ENCODE results near the gene CSDE1.
A peak's percentile ranks its signal among the peaks of the same experiment; 100 is the strongest.
"Not testable (repeated sequence)": the region's sequence is repeated elsewhere in the genome, so short reads cannot be mapped to it uniquely, and the experiment has no call there.

Gene CSDE1

DNA sequence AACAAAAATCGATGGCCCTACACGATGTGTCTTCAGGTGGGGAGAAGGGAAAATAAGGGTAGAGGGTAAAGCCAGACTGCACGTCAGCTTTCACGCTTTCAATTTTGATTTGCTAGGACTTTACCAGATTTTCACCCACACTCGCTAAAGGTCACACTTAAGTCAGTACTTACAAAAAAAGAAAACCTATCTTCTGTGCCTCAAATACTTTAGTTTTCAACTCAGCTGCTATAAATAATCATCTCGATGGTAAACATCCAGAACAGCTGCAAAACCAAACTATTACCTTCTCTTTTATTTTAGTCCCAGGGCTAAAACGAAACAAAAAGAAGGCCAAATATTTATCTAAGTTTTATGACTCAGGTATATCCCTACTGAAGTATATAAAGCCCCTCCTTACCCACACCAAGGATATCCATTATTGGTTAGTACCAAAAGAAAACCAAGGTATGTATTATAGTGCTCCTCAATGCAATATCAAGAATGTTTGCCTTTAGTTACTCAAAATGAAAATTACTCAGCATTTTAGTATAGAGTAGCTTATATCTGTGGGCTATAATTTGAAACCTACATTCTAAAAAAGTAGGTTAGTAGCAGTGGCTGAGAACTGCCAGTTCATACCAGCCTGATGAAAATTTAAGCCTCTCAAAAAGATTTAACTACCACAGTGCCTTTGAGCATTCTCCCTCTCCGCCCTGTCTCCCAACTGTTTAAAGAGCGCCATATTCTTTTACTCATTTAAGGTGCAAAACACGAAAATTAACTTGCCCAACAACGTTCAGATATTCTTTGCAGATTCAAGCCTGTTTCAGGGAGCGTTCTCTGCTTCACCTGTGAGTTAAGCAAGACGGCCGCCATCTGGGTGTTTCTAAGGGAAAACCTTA, 1.5 kb downstream of the CSDE1 start:
- peak overlapping the region; percentile 100 for H3K4me3 ChIP-seq (ENCODE audit: low read length)
- TF ChIP-seq, protein P1, sequence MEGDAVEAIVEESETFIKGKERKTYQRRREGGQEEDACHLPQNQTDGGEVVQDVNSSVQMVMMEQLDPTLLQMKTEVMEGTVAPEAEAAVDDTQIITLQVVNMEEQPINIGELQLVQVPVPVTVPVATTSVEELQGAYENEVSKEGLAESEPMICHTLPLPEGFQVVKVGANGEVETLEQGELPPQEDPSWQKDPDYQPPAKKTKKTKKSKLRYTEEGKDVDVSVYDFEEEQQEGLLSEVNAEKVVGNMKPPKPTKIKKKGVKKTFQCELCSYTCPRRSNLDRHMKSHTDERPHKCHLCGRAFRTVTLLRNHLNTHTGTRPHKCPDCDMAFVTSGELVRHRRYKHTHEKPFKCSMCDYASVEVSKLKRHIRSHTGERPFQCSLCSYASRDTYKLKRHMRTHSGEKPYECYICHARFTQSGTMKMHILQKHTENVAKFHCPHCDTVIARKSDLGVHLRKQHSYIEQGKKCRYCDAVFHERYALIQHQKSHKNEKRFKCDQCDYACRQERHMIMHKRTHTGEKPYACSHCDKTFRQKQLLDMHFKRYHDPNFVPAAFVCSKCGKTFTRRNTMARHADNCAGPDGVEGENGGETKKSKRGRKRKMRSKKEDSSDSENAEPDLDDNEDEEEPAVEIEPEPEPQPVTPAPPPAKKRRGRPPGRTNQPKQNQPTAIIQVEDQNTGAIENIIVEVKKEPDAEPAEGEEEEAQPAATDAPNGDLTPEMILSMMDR (conservative IDR thresholded peaks at IDR 0.05; ENCODE audit: low read depth, low read length): no peak
- DNase-seq (ENCODE audit: low read depth): no peak

DNA sequence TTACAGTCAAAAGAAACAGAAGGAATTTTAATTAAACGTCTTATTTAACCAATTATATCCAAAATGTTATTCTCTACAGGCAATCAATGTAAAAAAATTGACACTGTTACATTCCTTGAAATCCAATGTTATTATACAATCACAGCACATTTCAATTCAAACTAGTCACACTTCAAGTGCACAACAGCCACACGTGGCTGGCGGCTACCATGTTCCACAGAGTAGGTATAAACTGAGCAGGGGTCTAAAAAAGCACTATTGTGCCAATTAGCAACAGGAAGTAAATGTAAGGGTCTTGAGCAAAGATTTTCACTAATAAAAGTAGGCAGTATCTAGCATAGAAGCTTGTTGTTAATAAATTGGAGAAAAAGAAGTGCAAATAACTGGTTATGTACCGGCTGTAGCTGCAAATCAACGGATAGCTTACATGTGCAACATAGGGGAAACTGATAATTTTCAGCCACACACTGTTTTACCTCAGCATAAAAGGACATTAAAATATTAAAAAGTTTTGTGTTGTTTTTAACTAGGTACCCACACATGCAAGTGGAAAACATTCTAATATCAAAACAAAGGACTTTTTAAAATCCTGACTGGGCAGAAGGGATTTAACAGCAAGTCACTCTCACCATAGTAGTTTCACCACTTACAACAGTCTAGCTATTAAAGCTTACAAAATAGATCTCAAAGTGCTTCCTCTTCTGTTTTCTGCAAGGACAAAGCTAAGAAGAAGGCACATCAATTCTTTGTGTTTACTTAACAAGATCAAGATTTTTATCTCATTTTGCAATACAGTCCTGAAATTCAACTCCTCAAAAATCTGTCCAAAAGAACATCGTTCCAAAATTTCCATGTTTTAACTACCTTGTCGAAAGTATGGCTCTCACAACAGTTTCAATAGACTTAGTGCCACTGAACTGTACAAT, 2.5 kb downstream of the CSDE1 start:
- H3K4me3 ChIP-seq (ENCODE audit: low read length): peak overlapping the region; percentile 100
- DNase-seq (ENCODE audit: low read depth): no peak
- TF ChIP-seq, protein P1 (conservative IDR thresholded peaks at IDR 0.05; ENCODE audit: low read depth, low read length): no peak

DNA sequence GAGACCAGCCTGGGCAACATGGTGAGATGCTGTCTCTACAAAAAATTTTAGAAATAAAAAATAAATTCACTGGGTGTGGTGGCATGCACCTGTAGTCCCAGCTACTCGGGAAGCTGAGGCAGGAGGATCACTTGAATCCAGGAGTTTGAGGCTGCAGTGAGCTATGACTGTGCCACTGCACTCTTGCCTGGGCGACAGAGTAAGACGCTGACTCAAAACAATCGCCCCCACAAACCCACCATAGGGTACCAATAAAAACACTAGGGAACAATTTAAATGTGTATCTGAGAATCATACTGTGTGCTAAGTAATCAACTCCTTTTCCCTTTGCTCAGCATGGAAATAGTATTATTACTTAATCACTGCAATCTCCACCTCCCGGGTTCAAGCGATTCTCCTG, 4.1 kb downstream of the CSDE1 start:
- not testable (repeated sequence) for H3K4me3 ChIP-seq (ENCODE audit: low read length); DNase-seq (ENCODE audit: low read depth)

DNA sequence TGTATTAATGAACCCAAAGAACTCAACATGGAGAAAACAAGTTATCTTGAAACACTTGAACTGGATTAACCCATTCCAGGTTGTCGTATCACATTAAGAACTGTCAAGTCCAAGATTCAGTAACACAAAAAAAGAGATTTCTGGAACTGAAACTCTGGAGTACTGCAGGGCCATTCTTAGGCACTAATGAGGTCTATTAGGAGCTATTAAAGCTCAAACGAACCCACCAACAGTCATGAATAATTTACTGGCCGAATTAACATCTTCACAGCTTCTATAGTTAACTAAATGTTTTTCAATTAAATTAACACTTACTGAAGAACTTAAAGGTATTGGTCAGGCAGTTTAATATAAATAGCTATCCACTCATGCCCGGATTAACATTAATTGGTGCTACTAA, 4.6 kb downstream of the CSDE1 start:
- TF ChIP-seq, protein P1 (conservative IDR thresholded peaks at IDR 0.05; ENCODE audit: low read depth, low read length): no peak
- no peak for DNase-seq (ENCODE audit: low read depth)
- H3K4me3 ChIP-seq (ENCODE audit: low read length): no peak overlapping the region

DNA sequence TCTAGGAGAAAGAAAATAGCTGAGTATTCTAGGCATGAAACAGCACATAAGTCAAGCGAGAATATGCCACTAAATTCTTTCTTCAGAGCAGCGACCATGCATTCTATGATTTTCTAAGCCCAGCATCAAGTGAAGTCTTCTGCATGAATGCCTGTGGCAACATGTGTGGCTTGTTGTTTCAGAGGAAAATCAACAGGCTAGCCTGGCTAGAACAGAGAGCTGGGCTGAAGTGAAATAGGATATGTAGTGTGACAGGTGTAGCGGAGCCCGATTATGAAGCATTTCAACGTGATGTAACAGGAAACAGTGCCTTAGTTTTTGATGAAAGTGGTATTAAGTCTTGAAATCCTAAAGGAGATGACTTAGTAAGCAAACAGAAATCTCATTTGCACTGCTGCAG, 7.0 kb downstream of the CSDE1 start:
- peak; percentile 39 for DNase-seq (ENCODE audit: low read depth)
- no peak overlapping the region for H3K4me3 ChIP-seq (ENCODE audit: low read length)
- TF ChIP-seq, protein P1 (conservative IDR thresholded peaks at IDR 0.05; ENCODE audit: low read depth, low read length): no peak

DNA sequence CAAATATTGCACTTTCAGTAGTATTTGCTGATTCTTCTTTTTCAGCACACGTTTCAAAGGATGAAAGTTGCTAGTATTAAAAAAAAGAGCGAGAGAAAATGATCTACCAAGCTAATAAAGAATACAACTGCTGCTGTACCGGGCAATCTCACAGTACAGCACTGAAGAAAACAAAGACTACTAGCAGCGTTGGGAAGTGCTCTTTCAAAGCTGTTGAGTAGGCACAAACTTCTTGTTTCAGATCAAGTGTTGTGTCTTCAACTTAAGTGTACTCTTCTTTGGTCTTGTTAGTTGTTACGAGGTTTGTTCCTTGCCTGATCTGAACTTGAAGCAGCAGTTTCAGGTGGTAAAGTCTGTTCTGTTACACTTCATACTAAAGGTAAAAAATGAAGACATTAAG, 7.9 kb downstream of the CSDE1 start:
- no peak for DNase-seq (ENCODE audit: low read depth)
- TF ChIP-seq, protein P1 (conservative IDR thresholded peaks at IDR 0.05; ENCODE audit: low read depth, low read length): no peak
- H3K4me3 ChIP-seq (ENCODE audit: low read length): no peak overlapping the region

DNA sequence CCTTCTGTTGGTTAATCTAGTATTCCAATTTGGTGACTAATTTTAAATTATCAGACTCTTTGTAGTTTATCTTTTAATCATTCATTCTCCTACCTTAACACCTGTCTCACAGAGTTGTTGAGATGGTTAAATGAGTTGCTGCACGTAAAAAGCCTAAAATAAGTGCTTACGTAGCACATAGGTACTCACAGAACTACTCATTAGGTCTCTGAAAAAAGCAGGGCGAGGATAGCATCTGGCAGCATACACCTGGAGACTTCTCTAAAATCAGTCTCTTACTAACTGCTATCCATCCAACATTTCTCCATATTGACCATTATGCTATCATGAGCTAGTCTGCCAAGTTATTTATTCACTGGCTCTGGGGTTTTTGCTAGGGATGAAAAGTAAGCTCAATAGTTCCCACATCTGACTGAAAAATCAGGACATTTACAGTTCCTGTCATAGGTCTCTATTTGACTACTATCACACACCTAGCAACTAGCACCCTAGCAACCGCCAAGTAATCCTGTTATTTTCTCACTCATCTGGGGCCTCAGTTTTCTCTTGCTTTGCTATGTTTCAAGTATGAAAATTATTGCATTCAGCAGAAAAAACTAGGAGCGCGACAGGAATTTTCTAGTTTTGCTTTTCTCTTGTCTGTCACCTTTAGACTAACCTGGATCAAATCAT, 11.2 kb downstream of the CSDE1 start:
- DNase-seq (ENCODE audit: low read depth): no peak
- TF ChIP-seq, protein P1 (conservative IDR thresholded peaks at IDR 0.05; ENCODE audit: low read depth, low read length): no peak
- no peak overlapping the region for H3K4me3 ChIP-seq (ENCODE audit: low read length)

Measured in retinal pigment epithelial cell (primary cell).